ENCODE data around the gene CHTOP.
"Not testable (repeated sequence)": the region's sequence is repeated elsewhere in the genome, so short reads cannot be mapped to it uniquely, and the experiment has no call there.

The CHTOP gene, protein sequence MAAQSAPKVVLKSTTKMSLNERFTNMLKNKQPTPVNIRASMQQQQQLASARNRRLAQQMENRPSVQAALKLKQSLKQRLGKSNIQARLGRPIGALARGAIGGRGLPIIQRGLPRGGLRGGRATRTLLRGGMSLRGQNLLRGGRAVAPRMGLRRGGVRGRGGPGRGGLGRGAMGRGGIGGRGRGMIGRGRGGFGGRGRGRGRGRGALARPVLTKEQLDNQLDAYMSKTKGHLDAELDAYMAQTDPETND

DNA sequence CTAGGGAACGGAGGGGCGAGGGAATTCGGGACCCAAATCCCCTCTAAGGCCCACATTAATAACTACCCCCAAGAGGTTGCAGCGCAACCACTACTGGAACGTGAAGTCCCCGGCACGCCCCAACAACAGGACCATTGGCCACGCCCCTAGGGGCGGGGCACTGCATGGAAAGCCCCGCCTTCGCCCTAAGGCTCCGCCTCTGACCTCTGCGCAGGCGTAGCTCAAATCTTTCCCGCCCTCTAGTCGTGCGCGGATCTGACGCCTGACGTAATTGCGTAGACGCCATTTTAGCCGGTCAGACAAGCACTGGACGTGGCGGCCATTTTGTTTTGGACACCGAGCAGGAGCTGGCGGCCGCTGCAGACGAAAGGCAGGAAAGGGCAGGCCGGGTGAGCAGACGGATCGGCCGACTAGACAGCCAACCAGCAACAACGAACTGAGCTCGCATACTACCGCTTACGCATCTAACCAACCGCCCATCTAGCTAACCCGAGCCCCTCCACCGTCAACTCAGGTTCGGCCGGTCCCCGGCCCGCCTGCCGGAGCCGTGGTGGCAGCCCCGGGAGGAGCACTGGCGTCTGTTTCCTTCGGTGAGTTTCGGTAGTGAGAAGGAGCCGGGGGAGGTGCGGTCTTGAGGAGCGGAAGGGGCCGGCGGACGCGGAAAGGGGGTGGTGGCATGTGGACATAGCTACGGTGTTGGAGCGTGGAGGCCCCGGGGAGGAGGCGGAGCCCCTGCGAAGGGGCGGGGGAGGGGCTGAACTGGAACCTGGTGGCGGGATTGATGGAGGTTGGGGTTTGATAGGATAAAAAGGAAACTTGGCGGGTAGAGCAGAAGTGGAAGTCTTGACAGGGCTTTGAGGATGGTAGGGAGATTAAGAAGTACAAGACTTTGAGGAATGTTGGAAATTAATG lies at the start of gene CHTOP:
CHTOP (plus strand) TSS at position 313 of the 912 bp plus-strand sequence. CDS start 2,523 bp downstream, outside the sequence.
- peak within 1 kb of the TSS; percentile 97 for H3K27ac ChIP-seq (ENCODE audit: low read depth, low read length)
- H3K9ac ChIP-seq (ENCODE audit: low read length), result peak within 1 kb of the TSS; percentile 99
- peaks cover 18% of the 10 kb centered on the region; the same call in 1 of the 2 replicates for H3K4me1 ChIP-seq (ENCODE audit: control insufficient read depth, insufficient read depth, low read length)
- H3K36me3 ChIP-seq (ENCODE audit: control insufficient read depth, insufficient read depth, low read length), result peaks cover 36% of the 10 kb centered on the region
- no peaks in the 10 kb centered on the region for H3K27me3 ChIP-seq (ENCODE audit: control insufficient read depth, insufficient read depth, low read length)
- H3K4me3 ChIP-seq (ENCODE audit: low read depth, low read length), result peak within 1 kb of the TSS; percentile 81
- no peaks in the 10 kb centered on the region for H3K9me3 ChIP-seq (ENCODE audit: control insufficient read depth, insufficient read depth, low read depth, low read length)

DNA sequence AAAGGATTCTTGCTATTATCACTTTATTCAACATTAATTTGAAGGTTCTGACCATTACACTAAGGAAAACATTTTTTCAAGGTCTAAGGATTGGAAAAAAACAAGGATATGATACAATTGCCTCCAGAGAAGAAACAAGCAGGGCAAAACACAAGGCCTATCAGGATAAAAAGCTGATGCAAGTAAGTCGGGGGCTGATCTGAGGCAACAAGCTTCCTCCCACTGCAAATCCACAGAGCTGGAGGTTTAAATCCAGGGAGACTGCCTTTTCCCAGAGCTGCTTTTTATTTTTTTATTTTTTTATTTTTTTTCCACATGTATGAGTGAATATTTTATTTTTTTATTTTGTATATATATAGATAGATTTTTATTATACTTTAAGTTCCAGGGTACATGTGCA lies 48.9 kb upstream of the CHTOP start:
- Histone ChIP-seq H3K36me3 (ENCODE audit: control insufficient read depth, insufficient read depth, low read length) (no peaks in the 10 kb centered on the region), H3K9ac (ENCODE audit: low read length) (no peak overlapping the region), H3K4me1 (ENCODE audit: control insufficient read depth, insufficient read depth, low read length) (no peaks in the 10 kb centered on the region), H3K4me3 (ENCODE audit: low read depth, low read length) (no peak overlapping the region), H3K9me3 (ENCODE audit: control insufficient read depth, insufficient read depth, low read depth, low read length) (no peaks in the 10 kb centered on the region; the same call in 1 of the 2 replicates), H3K27me3 (ENCODE audit: control insufficient read depth, insufficient read depth, low read length) (no peaks in the 10 kb centered on the region), H3K27ac (ENCODE audit: low read depth, low read length) (no peak overlapping the region)

DNA sequence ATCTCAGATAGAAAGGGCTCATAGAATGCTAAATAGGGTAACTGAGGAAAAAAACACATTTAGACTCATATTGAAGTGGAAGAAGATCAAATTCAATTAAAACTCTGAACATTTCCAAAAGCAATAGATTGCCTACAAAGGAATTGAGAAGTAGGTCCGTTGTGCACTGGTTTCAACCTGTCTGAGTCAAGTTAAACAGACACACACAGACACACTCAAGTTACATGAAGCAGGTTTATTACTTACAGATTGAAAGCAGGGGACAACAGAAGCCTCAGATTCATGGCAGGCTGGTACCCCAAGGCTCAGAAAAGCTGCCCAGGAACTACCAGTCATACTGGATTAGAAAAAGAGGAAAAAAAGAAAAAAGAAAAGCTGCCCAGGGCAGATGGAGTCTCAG lies 47.5 kb upstream of the CHTOP start:
- Histone ChIP-seq H3K36me3 (ENCODE audit: control insufficient read depth, insufficient read depth, low read length) (no peaks in the 10 kb centered on the region), H3K27me3 (ENCODE audit: control insufficient read depth, insufficient read depth, low read length) (no peaks in the 10 kb centered on the region), H3K4me1 (ENCODE audit: control insufficient read depth, insufficient read depth, low read length) (no peaks in the 10 kb centered on the region), H3K4me3 (ENCODE audit: low read depth, low read length) (no peak overlapping the region), H3K27ac (ENCODE audit: low read depth, low read length) (no peak overlapping the region), H3K9ac (ENCODE audit: low read length) (no peak overlapping the region), H3K9me3 (ENCODE audit: control insufficient read depth, insufficient read depth, low read depth, low read length) (no peaks in the 10 kb centered on the region; the same call in 1 of the 2 replicates)

DNA sequence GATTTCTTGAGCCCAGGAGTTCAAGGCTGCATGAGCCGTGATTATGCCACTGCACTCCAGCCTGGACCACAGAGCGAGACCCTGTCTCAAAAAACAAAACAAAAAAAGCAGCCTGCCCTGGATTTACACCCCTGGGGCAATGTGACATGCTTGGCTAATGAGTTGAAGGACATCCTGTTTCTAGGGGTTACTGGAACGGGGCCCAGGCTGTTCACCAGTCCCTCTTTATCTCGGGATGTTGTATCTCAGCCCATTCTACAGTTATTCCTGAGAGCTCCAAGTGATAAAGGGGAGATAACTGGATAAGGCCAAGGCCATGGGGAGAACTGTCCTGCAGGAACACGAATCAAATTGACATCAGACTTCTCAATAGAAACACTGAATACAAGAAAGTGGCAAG lies 46.6 kb upstream of the CHTOP start:
- Histone ChIP-seq H3K4me1 (ENCODE audit: control insufficient read depth, insufficient read depth, low read length) (no peaks in the 10 kb centered on the region), H3K27me3 (ENCODE audit: control insufficient read depth, insufficient read depth, low read length) (no peaks in the 10 kb centered on the region), H3K36me3 (ENCODE audit: control insufficient read depth, insufficient read depth, low read length) (no peaks in the 10 kb centered on the region), H3K27ac (ENCODE audit: low read depth, low read length) (no peak overlapping the region), H3K9ac (ENCODE audit: low read length) (no peak overlapping the region), H3K9me3 (ENCODE audit: control insufficient read depth, insufficient read depth, low read depth, low read length) (no peaks in the 10 kb centered on the region), H3K4me3 (ENCODE audit: low read depth, low read length) (no peak overlapping the region)

DNA sequence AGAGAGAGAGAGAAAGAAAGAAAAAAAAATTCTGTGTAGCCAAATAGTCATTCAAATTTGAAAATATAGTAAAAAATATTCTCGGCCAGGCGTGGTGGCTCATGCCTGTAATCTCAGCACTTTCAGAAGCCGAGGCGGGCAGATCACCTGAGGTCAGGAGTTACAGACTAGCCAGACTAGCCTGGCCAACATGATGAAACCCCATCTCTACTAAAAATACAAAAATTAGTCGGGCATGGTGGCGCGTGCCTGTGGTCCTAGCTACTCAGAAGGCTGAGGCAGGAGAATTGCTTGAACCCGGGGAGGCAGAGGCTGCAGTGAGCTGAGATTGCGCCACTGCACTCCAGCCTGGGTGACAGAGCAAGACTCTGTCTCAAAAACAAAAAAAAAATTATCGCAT lies 45.8 kb upstream of the CHTOP start:
- not testable (repeated sequence) for H3K36me3 ChIP-seq (ENCODE audit: control insufficient read depth, insufficient read depth, low read length); H3K9me3 ChIP-seq (ENCODE audit: control insufficient read depth, insufficient read depth, low read depth, low read length); H3K4me3 ChIP-seq (ENCODE audit: low read depth, low read length); H3K27ac ChIP-seq (ENCODE audit: low read depth, low read length); H3K9ac ChIP-seq (ENCODE audit: low read length); H3K4me1 ChIP-seq (ENCODE audit: control insufficient read depth, insufficient read depth, low read length); H3K27me3 ChIP-seq (ENCODE audit: control insufficient read depth, insufficient read depth, low read length)

DNA sequence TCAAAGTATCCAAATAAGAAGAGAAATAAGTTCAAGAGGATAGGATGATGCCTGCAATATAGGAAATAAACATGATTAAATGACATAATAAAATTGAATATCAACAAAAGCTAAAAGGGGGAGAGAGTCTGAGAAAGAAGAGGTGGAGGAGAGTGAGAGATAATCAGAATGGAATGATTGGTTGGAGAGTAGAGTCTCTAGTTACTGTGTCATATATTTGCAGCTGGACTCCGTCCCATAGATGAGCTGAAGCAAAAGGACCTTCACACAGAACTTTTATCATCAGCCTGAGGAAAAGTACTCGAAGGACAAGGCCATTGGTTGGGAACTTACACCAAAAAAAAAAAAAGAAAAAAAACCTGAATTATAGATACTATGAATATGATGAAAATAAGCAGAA lies 45.4 kb upstream of the CHTOP start:
- Histone ChIP-seq H3K9ac (ENCODE audit: low read length) (no peak overlapping the region), H3K4me1 (ENCODE audit: control insufficient read depth, insufficient read depth, low read length) (no peaks in the 10 kb centered on the region), H3K36me3 (ENCODE audit: control insufficient read depth, insufficient read depth, low read length) (no peaks in the 10 kb centered on the region), H3K4me3 (ENCODE audit: low read depth, low read length) (no peak overlapping the region), H3K27ac (ENCODE audit: low read depth, low read length) (no peak overlapping the region), H3K9me3 (ENCODE audit: control insufficient read depth, insufficient read depth, low read depth, low read length) (no peaks in the 10 kb centered on the region), H3K27me3 (ENCODE audit: control insufficient read depth, insufficient read depth, low read length) (no peaks in the 10 kb centered on the region)

DNA sequence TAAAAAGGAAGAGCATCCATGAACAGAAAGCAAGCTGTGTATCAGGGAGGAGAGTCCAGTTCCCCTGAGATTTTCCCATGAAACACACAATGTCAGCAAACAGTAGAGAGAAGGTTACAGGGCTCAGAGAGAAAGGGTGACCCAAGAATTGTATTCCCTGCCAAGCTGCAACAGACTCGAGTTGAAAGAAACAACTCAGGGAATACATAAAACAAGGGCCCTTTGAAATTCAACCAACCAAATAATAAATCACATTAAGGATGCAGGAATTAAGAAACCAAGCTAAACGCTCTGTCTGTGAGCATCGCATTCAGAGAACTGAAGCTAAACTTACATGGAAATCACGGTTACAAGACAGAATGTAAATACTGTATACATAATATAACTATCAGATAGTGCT lies 41.1 kb upstream of the CHTOP start:
- H3K4me3 ChIP-seq (ENCODE audit: low read depth, low read length), result no peak overlapping the region
- H3K27ac ChIP-seq (ENCODE audit: low read depth, low read length), result no peak overlapping the region
- H3K4me1 ChIP-seq (ENCODE audit: control insufficient read depth, insufficient read depth, low read length), result no peaks in the 10 kb centered on the region
- no peak overlapping the region for H3K9ac ChIP-seq (ENCODE audit: low read length)
- H3K9me3 ChIP-seq (ENCODE audit: control insufficient read depth, insufficient read depth, low read depth, low read length), result no peaks in the 10 kb centered on the region
- H3K36me3 ChIP-seq (ENCODE audit: control insufficient read depth, insufficient read depth, low read length), result no peaks in the 10 kb centered on the region
- no peaks in the 10 kb centered on the region for H3K27me3 ChIP-seq (ENCODE audit: control insufficient read depth, insufficient read depth, low read length)

DNA sequence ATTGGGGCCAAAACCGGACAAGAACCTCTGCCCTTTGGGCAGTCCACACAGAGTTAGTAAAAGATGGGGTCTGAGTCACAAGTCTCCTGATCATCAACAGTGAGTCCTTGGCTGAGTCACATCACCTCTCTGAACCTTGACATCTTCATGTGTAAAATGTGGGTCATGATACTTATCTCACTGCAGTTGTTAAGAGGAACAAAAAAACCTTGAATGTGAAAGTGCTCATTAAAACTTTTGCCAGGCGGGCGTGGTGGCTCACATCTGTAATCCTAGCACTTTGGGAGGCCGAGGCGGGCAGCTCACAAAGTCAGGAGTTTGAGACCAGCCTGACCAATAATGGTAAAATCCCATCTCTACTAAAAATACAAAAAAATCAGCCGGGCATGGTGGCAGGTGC lies 36.7 kb upstream of the CHTOP start:
- H3K9ac ChIP-seq (ENCODE audit: low read length), result no peak overlapping the region
- no peaks in the 10 kb centered on the region for H3K36me3 ChIP-seq (ENCODE audit: control insufficient read depth, insufficient read depth, low read length)
- H3K4me1 ChIP-seq (ENCODE audit: control insufficient read depth, insufficient read depth, low read length), result peaks cover 12% of the 10 kb centered on the region
- no peak overlapping the region for H3K4me3 ChIP-seq (ENCODE audit: low read depth, low read length)
- H3K27me3 ChIP-seq (ENCODE audit: control insufficient read depth, insufficient read depth, low read length), result no peaks in the 10 kb centered on the region
- H3K27ac ChIP-seq (ENCODE audit: low read depth, low read length), result no peak overlapping the region
- H3K9me3 ChIP-seq (ENCODE audit: control insufficient read depth, insufficient read depth, low read depth, low read length), result no peaks in the 10 kb centered on the region

DNA sequence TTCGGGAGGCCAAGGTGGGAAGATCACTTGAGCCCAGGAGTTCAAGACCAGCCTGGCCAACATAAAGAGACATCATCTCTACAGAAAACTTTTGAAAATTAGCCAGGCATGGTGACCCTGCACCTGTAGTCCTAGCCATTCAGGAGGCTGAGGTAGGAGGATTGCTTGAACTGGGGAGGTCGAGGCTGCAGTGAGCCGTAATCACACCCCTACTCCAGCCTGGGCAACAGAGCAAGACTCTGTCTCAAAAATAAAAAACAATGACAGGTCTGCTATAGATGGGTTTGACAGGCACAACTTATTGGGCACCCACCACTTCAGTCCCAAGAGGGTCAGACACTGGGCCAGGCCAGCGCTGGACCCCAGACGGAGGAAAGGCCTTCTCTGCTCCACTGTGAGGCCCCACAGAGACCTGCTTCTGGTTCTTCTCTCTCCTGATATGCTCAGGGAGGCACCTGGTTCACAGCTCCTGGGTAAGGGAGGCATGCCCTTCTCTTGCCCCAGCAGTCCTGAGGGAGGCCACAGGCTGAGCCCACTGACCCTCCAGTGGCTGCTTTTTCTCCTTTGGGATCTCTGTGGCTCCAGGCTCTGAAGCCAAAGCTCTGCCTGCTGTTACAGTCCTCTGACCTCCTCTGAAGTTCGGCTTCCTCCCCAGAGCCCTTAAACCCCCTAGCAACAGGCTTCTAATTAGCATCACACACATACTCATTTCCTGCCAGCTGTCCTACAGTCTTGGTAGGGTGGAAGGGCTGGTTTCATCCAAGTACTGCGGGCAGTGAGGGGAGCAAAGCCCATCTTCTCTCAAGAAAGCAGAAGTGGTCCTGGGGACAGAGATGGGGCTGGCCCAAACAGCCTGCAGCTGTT lies 35.3 kb upstream of the CHTOP start:
- H3K9me3 ChIP-seq (ENCODE audit: control insufficient read depth, insufficient read depth, low read depth, low read length), result no peaks in the 10 kb centered on the region
- peak overlapping the region; percentile 33; the same call in 1 of the 2 replicates for H3K27ac ChIP-seq (ENCODE audit: low read depth, low read length)
- H3K27me3 ChIP-seq (ENCODE audit: control insufficient read depth, insufficient read depth, low read length), result no peaks in the 10 kb centered on the region
- no peak overlapping the region for H3K4me3 ChIP-seq (ENCODE audit: low read depth, low read length)
- no peak overlapping the region for H3K9ac ChIP-seq (ENCODE audit: low read length)
- no peaks in the 10 kb centered on the region for H3K36me3 ChIP-seq (ENCODE audit: control insufficient read depth, insufficient read depth, low read length)
- peaks cover 12% of the 10 kb centered on the region for H3K4me1 ChIP-seq (ENCODE audit: control insufficient read depth, insufficient read depth, low read length)

DNA sequence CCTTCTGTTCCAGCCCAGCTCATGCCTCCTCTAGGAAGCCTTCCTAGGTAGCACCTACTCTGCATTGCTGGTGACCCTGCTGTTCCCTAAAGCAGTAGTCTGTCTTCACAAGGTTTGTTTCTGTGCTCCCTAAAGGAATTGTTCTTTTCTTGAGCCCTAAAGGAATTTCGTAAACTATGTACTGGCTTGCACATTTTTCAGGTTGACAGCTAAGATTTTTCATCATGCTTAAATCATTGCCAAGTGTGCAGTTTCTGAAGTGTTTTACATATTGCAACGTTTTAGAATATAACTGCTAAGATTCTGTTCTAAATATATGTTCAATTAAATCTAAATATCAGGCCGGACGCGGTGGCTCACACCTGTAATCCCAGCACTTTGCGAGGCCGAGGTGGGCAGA lies 34.0 kb upstream of the CHTOP start:
- H3K4me1 ChIP-seq (ENCODE audit: control insufficient read depth, insufficient read depth, low read length), result peaks cover 12% of the 10 kb centered on the region
- no peaks in the 10 kb centered on the region for H3K9me3 ChIP-seq (ENCODE audit: control insufficient read depth, insufficient read depth, low read depth, low read length)
- H3K36me3 ChIP-seq (ENCODE audit: control insufficient read depth, insufficient read depth, low read length), result no peaks in the 10 kb centered on the region
- no peak overlapping the region for H3K27ac ChIP-seq (ENCODE audit: low read depth, low read length)
- no peak overlapping the region for H3K9ac ChIP-seq (ENCODE audit: low read length)
- no peaks in the 10 kb centered on the region for H3K27me3 ChIP-seq (ENCODE audit: control insufficient read depth, insufficient read depth, low read length)
- no peak overlapping the region for H3K4me3 ChIP-seq (ENCODE audit: low read depth, low read length)

Measured in HUES6 (cell line).